Measurements from ENCODE around the gene HAND1.

DNA sequence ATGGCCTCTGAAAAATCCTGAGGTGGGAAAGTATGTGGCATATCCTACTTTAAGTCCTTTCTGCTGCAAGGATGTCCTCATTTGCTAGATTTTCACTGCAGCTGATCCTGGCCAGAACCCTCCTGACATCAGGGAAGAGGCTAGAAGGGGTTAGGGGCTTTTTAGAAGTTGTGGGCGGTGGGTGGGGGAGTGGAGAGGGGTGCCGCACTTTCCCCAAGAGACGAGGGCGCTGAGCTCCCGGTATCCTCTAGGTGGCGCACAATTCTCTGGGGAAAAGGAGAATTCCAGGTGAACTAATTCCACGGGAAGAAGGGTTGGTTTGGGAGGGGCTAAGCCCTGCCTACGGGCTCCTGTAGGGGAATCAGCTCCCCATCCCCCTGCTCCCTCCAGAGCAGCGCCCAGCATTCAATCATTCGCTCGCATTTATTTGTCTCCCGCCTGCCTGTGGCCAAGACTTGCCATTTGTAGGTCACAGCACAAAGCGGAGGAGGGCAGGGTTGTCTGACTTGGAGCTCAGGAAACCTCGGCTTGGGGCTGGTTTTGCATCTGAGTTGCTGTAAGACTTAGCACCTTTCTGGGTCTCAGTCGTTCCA, 42.9 kb upstream of the HAND1 start:
- TF ChIP-seq, protein P1, sequence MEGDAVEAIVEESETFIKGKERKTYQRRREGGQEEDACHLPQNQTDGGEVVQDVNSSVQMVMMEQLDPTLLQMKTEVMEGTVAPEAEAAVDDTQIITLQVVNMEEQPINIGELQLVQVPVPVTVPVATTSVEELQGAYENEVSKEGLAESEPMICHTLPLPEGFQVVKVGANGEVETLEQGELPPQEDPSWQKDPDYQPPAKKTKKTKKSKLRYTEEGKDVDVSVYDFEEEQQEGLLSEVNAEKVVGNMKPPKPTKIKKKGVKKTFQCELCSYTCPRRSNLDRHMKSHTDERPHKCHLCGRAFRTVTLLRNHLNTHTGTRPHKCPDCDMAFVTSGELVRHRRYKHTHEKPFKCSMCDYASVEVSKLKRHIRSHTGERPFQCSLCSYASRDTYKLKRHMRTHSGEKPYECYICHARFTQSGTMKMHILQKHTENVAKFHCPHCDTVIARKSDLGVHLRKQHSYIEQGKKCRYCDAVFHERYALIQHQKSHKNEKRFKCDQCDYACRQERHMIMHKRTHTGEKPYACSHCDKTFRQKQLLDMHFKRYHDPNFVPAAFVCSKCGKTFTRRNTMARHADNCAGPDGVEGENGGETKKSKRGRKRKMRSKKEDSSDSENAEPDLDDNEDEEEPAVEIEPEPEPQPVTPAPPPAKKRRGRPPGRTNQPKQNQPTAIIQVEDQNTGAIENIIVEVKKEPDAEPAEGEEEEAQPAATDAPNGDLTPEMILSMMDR (IDR thresholded peaks at IDR 0.05 in 2 of 3, conservative IDR thresholded peaks at IDR 0.05 in 1 of 3; ENCODE audit: insufficient read depth in 2 of 3, low read depth in 1 of 3, low read length in 3 of 3) = peak; percentile 63 to 89 (median 68)
- TF ChIP-seq CREB1 (IDR thresholded peaks at IDR 0.05) = no peak
- no peak for TF ChIP-seq CREB1 (CRISPR knock-in tag; IDR thresholded peaks at IDR 0.05)
- TF ChIP-seq, protein P2, sequence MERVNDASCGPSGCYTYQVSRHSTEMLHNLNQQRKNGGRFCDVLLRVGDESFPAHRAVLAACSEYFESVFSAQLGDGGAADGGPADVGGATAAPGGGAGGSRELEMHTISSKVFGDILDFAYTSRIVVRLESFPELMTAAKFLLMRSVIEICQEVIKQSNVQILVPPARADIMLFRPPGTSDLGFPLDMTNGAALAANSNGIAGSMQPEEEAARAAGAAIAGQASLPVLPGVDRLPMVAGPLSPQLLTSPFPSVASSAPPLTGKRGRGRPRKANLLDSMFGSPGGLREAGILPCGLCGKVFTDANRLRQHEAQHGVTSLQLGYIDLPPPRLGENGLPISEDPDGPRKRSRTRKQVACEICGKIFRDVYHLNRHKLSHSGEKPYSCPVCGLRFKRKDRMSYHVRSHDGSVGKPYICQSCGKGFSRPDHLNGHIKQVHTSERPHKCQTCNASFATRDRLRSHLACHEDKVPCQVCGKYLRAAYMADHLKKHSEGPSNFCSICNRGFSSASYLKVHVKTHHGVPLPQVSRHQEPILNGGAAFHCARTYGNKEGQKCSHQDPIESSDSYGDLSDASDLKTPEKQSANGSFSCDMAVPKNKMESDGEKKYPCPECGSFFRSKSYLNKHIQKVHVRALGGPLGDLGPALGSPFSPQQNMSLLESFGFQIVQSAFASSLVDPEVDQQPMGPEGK (CRISPR knock-in tag; IDR thresholded peaks at IDR 0.05; ENCODE audit: borderline replicate concordance) = no peak
- no peak for TF ChIP-seq ARID1B (IDR thresholded peaks at IDR 0.05)
- TF ChIP-seq MXI1 (IDR thresholded peaks at IDR 0.05; ENCODE audit: low read depth, low read length) = no peak
- no peak for TF ChIP-seq STAT5B (CRISPR knock-in tag; IDR thresholded peaks at IDR 0.05)
- TF ChIP-seq, protein P3, sequence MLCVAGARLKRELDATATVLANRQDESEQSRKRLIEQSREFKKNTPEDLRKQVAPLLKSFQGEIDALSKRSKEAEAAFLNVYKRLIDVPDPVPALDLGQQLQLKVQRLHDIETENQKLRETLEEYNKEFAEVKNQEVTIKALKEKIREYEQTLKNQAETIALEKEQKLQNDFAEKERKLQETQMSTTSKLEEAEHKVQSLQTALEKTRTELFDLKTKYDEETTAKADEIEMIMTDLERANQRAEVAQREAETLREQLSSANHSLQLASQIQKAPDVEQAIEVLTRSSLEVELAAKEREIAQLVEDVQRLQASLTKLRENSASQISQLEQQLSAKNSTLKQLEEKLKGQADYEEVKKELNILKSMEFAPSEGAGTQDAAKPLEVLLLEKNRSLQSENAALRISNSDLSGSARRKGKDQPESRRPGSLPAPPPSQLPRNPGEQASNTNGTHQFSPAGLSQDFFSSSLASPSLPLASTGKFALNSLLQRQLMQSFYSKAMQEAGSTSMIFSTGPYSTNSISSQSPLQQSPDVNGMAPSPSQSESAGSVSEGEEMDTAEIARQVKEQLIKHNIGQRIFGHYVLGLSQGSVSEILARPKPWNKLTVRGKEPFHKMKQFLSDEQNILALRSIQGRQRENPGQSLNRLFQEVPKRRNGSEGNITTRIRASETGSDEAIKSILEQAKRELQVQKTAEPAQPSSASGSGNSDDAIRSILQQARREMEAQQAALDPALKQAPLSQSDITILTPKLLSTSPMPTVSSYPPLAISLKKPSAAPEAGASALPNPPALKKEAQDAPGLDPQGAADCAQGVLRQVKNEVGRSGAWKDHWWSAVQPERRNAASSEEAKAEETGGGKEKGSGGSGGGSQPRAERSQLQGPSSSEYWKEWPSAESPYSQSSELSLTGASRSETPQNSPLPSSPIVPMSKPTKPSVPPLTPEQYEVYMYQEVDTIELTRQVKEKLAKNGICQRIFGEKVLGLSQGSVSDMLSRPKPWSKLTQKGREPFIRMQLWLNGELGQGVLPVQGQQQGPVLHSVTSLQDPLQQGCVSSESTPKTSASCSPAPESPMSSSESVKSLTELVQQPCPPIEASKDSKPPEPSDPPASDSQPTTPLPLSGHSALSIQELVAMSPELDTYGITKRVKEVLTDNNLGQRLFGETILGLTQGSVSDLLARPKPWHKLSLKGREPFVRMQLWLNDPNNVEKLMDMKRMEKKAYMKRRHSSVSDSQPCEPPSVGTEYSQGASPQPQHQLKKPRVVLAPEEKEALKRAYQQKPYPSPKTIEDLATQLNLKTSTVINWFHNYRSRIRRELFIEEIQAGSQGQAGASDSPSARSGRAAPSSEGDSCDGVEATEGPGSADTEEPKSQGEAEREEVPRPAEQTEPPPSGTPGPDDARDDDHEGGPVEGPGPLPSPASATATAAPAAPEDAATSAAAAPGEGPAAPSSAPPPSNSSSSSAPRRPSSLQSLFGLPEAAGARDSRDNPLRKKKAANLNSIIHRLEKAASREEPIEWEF (CRISPR knock-in tag; IDR thresholded peaks at IDR 0.05) = no peak
- no peak for TF ChIP-seq PHF8 (IDR thresholded peaks at IDR 0.05; ENCODE audit: borderline replicate concordance, low read length)
- TF ChIP-seq, protein P4, sequence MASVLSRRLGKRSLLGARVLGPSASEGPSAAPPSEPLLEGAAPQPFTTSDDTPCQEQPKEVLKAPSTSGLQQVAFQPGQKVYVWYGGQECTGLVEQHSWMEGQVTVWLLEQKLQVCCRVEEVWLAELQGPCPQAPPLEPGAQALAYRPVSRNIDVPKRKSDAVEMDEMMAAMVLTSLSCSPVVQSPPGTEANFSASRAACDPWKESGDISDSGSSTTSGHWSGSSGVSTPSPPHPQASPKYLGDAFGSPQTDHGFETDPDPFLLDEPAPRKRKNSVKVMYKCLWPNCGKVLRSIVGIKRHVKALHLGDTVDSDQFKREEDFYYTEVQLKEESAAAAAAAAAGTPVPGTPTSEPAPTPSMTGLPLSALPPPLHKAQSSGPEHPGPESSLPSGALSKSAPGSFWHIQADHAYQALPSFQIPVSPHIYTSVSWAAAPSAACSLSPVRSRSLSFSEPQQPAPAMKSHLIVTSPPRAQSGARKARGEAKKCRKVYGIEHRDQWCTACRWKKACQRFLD (CRISPR knock-in tag; IDR thresholded peaks at IDR 0.05) = no peak
